ENCODE measurements around the gene AKNA.

- TF ChIP-seq POLR2AphosphoS5 (IDR thresholded peaks at IDR 0.05) (no peak), CTCF (IDR thresholded peaks at IDR 0.05; ENCODE audit: poor library complexity, severe bottlenecking) (no peak), EZH2 (IDR thresholded peaks at IDR 0.05; ENCODE audit: borderline replicate concordance, insufficient read depth, low read length, poor library complexity, severe bottlenecking) (no peak), REST (IDR thresholded peaks at IDR 0.05; ENCODE audit: borderline replicate concordance) (no peak), RAD21 (conservative IDR thresholded peaks at IDR 0.05) (no peak), TAF1 (IDR thresholded peaks at IDR 0.05; ENCODE audit: low read depth) (no peak), EP300 (conservative IDR thresholded peaks at IDR 0.05; ENCODE audit: poor library complexity, severe bottlenecking) (no peak)
Measured at GRCh38 chr9:114346146-114346545, 41.6 kb downstream of the AKNA start.
